NB4 (cell line): ENCODE data around the gene NOP14.
A peak's percentile ranks its signal among the peaks of the same experiment; 100 is the strongest.
"Not testable (repeated sequence)": the region's sequence is repeated elsewhere in the genome, so short reads cannot be mapped to it uniquely, and the experiment has no call there.

ENCODE experiments used
- DNase-seq: peaks from one replicate; pipeline ENCODE4 v3.0.0; 2010; ENCODE audit warnings: low read depth
- H3K4me3 ChIP-seq: one replicate; pipeline ENCODE4 v1.5.1; 2011; ENCODE audit warnings: mild to moderate bottlenecking, low read depth, low read length, moderate library complexity
- MAX ChIP-seq: IDR thresholded peaks from 2 replicates; pipeline ENCODE4 v1.6.1; 2011; ENCODE audit warnings: low read depth, low read length
- MYC ChIP-seq: IDR thresholded peaks from 2 replicates; pipeline ENCODE4 v1.6.1; 2011; ENCODE audit warnings: low read depth, low read length
- POLR2A ChIP-seq: IDR thresholded peaks from 2 replicates; pipeline ENCODE4 v1.6.1; 2011; ENCODE audit warnings: mild to moderate bottlenecking; ENCODE audit not compliant: insufficient read length; ENCODE audit errors: extremely low read depth
- TF ChIP-seq, protein P1 (sequence below): IDR thresholded peaks from one replicate; pipeline ENCODE4 v1.5.1; 2012; ENCODE audit warnings: low read depth, low read length

The NOP14 gene

DNA sequence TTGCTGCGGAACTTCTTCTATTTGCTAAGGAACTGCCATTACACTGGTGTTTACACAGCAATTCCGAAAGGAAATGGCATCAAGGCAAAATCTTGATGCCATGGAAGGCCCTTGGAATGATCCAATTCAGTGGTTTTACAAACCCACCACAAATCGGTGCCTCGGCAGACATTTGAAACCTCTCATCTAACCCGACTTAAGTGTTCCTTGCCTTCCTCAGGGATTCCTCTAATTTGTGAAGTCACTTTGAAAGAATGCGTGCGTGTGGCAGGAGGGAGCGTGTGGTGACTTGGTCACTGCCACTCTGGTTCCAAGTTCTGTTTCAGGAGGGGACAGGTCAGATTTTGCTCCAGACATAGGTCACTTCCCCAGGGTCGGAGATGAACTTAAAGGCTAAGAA lies 4.8 kb downstream of the NOP14 start:
- TF ChIP-seq MYC (no peak), MAX (no peak), POLR2A (no peak)
- TF ChIP-seq, protein P1, sequence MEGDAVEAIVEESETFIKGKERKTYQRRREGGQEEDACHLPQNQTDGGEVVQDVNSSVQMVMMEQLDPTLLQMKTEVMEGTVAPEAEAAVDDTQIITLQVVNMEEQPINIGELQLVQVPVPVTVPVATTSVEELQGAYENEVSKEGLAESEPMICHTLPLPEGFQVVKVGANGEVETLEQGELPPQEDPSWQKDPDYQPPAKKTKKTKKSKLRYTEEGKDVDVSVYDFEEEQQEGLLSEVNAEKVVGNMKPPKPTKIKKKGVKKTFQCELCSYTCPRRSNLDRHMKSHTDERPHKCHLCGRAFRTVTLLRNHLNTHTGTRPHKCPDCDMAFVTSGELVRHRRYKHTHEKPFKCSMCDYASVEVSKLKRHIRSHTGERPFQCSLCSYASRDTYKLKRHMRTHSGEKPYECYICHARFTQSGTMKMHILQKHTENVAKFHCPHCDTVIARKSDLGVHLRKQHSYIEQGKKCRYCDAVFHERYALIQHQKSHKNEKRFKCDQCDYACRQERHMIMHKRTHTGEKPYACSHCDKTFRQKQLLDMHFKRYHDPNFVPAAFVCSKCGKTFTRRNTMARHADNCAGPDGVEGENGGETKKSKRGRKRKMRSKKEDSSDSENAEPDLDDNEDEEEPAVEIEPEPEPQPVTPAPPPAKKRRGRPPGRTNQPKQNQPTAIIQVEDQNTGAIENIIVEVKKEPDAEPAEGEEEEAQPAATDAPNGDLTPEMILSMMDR: no peak
- DNase-seq: no peak
- H3K4me3 ChIP-seq: no peak overlapping the region

DNA sequence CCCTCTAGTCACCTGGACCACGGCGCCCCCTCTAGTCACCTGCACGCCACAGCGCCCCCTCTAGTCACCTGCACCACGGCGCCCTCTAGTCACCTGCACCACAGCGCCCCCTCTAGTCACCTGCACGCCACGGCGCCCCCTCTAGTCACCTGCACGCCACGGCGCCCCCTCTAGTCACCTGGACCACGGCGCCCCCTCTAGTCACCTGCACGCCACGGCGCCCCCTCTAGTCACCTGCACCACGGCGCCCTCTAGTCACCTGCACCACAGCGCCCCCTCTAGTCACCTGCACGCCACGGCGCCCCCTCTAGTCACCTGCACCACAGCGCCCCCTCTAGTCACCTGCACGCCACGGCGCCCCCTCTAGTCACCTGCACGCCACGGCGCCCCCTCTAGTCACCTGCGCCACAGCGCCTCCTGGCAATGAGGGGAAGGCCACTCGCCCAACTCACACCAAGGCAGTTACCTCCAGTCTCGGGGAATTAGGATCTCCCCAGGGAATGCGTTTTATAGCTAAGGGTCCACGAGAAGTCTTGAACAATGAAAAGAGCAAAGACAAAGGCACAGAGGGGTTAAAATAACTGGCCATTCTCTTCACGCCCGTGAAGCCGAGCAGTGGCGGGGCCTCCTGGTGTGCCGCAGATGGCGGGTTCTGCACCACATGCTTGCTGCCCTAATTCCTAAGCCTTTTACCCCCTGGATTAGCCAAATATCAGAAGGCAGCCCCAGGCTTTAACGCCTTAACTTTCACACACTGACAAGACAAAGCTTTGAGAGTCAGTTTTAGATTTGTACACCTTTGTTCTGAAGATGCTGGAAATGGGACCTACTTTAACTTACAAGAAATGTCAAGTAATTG lies 7.8 kb downstream of the NOP14 start:
- TF ChIP-seq, protein P1: peak; percentile 17
- DNase-seq: peak; percentile 52
- H3K4me3 ChIP-seq: not testable (repeated sequence)

GRCh38 chr4:2954358-2955185 lies 8.6 kb downstream of the NOP14 start:
- TF ChIP-seq, protein P1: peak; percentile 35
- TF ChIP-seq MAX: no peak
- TF ChIP-seq MYC: no peak
- TF ChIP-seq POLR2A: no peak
- peak; percentile 67 for DNase-seq
- no peak overlapping the region for H3K4me3 ChIP-seq

- no peak for TF ChIP-seq MYC
- TF ChIP-seq, protein P1: no peak
- TF ChIP-seq POLR2A: no peak
- TF ChIP-seq MAX: no peak
- H3K4me3 ChIP-seq: no peak overlapping the region
- no peak for DNase-seq
Measured at GRCh38 chr4:2953496-2953895, 9.7 kb downstream of the NOP14 start.

GRCh38 chr4:2950221-2950989 lies 12.8 kb downstream of the NOP14 start:
- no peak overlapping the region for H3K4me3 ChIP-seq
- no peak for DNase-seq
- TF ChIP-seq MAX (no peak), POLR2A (no peak), MYC (no peak)
- TF ChIP-seq, protein P1: no peak
